Hepatocyte (in vitro differentiated cells): Measurements from ENCODE around the gene RNASE1. TPM values are rescaled to one million over a fixed set of nuclear protein-coding genes. Genes with fewer than 3 reads are reported as not detected.
A peak's percentile ranks its signal among the peaks of the same experiment; 100 is the strongest.

Experiments
- DNase-seq: peaks from one replicate; pipeline ENCODE4 v3.0.0-alpha.2; 2016; ENCODE audit warnings: low spot score
- H2AFZ ChIP-seq: fragments of 200-600 bp; sonication (generic); 2 replicates; pipeline ENCODE4 v1.6.0; 2016; ENCODE audit warnings: antibody characterized with exemption, mild to moderate bottlenecking
- H3K27ac ChIP-seq: fragments of 200-600 bp; sonication (generic); 2 replicates; pipeline ENCODE4 v1.5.1; 2016; ENCODE audit warnings: mild to moderate bottlenecking
- H3K27me3 ChIP-seq: fragments of 200-600 bp; sonication (generic); 2 replicates; pipeline ENCODE4 v1.6.1; 2016
- H3K36me3 ChIP-seq: fragments of 200-600 bp; sonication (generic); replicated peaks from 2 replicates; pipeline ENCODE4 v1.5.1; 2016; ENCODE audit warnings: low read depth; ENCODE audit not compliant: insufficient read depth
- H3K4me1 ChIP-seq: fragments of 200-600 bp; sonication (generic); 2 replicates; pipeline ENCODE4 v1.5.1; 2016; ENCODE audit warnings: mild to moderate bottlenecking, moderate library complexity; ENCODE audit not compliant: insufficient read depth
- H3K4me2 ChIP-seq: fragments of 200-600 bp; sonication (generic); 2 replicates; pipeline ENCODE4 v1.6.0; 2016
- H3K4me3 ChIP-seq: fragments of 200-600 bp; sonication (generic); 2 replicates; pipeline ENCODE4 v1.5.1; 2016; ENCODE audit warnings: mild to moderate bottlenecking
- H3K79me2 ChIP-seq: fragments of 200-600 bp; sonication (generic); 2 replicates; pipeline ENCODE4 v1.6.0; 2017; ENCODE audit warnings: mild to moderate bottlenecking
- H3K9me2 ChIP-seq: fragments of 200-600 bp; sonication (generic); replicated peaks from 2 replicates; pipeline ENCODE4 v1.6.0; 2017; ENCODE audit warnings: mild to moderate bottlenecking; ENCODE audit not compliant: insufficient read depth
- H3K9me3 ChIP-seq: fragments of 200-600 bp; sonication (generic); 2 replicates; pipeline ENCODE4 v1.5.1; 2016; ENCODE audit warnings: low read depth, mild to moderate bottlenecking
- H4K20me1 ChIP-seq: fragments of 200-600 bp; sonication (generic); 2 replicates; pipeline ENCODE4 v1.6.0; 2016; ENCODE audit warnings: mild to moderate bottlenecking; ENCODE audit not compliant: insufficient read depth, poor library complexity, severe bottlenecking
- EZH2 ChIP-seq: fragments of 200-600 bp; sonication (generic); IDR thresholded peaks from 2 replicates; pipeline ENCODE4 v1.6.1; 2016; ENCODE audit warnings: antibody characterized with exemption, mild to moderate bottlenecking, borderline replicate concordance
- EZH2phosphoT487 ChIP-seq: fragments of 200-600 bp; sonication (generic); IDR thresholded peaks from one replicate; pipeline ENCODE4 v1.6.1; 2018; ENCODE audit warnings: antibody characterized with exemption, mild to moderate bottlenecking, low read depth, moderate library complexity; ENCODE audit not compliant: unreplicated experiment, severe bottlenecking
- WGBS: methylation state at CpG from one replicate; pipeline ENCODE4 v1.1.6; 2016; ENCODE audit warnings: low lambda C conversion rate; ENCODE audit errors: missing lambda C conversion rate; 5-methylcytosine and 5-hydroxymethylcytosine counted together
- polyA plus RNA-seq: library from polyadenylated mRNA; unstranded; fragments of >200 nt; fragmentation: Nextera tagmentation; extraction: Ambion mirVana; gene quantifications from 2 replicates; pipeline ENCODE4 v1.2.1, GENCODE V29; 2016
- total RNA-seq: library from RNA; depleted of rRNA; stranded (reverse); fragments of >200 nt; gene quantifications from 2 replicates; pipeline ENCODE4 v1.2.3, GENCODE V29; 2014
- TF ChIP-seq, protein P1 (sequence below): fragments of 200-600 bp; sonication (generic); IDR thresholded peaks from 2 replicates; pipeline ENCODE4 v1.5.1; 2016; ENCODE audit warnings: antibody characterized with exemption, mild to moderate bottlenecking; ENCODE audit not compliant: poor library complexity

Gene RNASE1
- 61.0 and 84.5 TPM in 2 replicates for total RNA-seq
- polyA plus RNA-seq = 108 and 135 TPM in 2 replicates

DNA sequence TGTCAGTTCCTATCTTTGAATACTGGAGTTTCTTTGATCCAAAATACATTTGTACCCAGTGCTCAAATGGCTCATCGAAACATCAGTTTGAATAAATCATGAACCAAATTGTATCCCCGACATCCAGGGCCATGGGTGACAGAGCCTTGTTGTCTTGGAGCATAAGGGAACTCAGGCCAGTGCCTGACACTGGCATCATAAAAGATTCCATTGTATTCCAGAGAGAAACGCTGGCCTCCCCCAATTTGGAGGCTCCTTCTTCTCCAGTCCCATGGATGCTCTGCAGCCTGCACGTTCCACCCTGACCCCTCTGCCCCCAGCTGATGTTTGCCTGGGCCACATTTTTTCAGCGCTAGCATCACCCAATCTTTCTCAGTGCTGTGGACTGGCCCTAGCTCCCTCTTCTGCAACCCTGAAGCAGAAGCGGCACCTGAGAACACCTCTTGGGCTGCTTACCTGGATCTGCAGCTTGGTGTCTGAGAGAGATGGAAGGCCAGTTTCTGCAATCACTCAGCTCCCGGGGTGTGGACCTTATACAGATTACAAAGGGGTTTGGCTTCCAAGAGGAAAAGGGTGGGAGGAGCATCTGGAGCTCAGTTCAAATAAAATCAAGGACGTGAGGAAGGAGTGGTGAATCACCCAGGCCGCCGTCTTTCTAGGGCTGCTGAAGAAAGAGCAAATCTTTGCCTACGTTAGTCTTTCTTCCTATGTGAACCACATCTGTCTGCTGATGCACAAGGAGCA lies at the start of gene RNASE1:
TSS of gene RNASE1 (minus strand) at position 504 of the 744 bp plus-strand sequence. CDS start 776 bp downstream, outside the sequence.
- DNase-seq = peak; percentile 81
- 59% methylated on average over 11 of the region's 11 CpGs for WGBS
- peak within 1 kb of the TSS; percentile 26 for H3K4me2 ChIP-seq
- peaks cover 19% of the 10 kb centered on the region for H3K4me1 ChIP-seq
- TF ChIP-seq EZH2phosphoT487 (no peak), EZH2 (no peak)
- TF ChIP-seq, protein P1, sequence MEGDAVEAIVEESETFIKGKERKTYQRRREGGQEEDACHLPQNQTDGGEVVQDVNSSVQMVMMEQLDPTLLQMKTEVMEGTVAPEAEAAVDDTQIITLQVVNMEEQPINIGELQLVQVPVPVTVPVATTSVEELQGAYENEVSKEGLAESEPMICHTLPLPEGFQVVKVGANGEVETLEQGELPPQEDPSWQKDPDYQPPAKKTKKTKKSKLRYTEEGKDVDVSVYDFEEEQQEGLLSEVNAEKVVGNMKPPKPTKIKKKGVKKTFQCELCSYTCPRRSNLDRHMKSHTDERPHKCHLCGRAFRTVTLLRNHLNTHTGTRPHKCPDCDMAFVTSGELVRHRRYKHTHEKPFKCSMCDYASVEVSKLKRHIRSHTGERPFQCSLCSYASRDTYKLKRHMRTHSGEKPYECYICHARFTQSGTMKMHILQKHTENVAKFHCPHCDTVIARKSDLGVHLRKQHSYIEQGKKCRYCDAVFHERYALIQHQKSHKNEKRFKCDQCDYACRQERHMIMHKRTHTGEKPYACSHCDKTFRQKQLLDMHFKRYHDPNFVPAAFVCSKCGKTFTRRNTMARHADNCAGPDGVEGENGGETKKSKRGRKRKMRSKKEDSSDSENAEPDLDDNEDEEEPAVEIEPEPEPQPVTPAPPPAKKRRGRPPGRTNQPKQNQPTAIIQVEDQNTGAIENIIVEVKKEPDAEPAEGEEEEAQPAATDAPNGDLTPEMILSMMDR = no peak
- H3K36me3 ChIP-seq = no peaks in the 10 kb centered on the region
- H3K4me3 ChIP-seq = no peak within 1 kb of the TSS
- no peak within 1 kb of the TSS for H2AFZ ChIP-seq
- no peaks in the 10 kb centered on the region for H3K9me3 ChIP-seq
- no peaks in the 10 kb centered on the region for H4K20me1 ChIP-seq
- H3K9me2 ChIP-seq = no peaks in the 10 kb centered on the region
- H3K27ac ChIP-seq = peak within 1 kb of the TSS; percentile 76
- no peaks in the 10 kb centered on the region for H3K27me3 ChIP-seq
- H3K79me2 ChIP-seq = no peaks in the 10 kb centered on the region

DNA sequence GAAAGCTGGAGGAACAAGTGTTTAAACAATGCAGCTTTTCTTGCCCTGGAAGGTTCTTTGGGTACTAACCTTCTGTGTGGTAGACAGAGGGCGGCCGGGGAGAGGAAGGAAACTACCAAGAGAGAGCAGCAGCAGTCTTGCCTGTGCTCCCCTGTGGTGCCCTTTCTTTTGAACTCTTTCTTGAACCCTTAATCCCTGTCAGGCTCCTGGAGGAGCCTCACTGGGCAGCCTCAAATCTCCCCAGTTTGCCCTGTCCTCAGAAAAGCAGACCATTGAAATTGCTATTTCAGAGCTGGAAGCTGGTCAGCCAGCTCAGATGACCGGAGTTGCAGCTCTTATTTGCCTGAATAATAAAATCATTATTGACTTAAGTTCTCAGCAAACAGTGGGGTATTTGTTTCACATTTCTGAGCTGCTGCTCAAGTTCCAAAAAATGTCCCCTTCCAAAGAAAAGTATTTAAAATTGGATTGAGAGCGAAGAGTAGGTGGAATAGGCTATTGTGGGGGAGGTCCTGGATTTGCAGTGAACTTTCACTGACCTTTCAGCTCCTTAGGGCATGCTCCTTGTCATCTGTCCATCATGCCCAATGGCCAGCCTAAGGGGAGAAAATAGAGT lies 46.4 kb upstream of the RNASE1 start:
- H3K27me3 ChIP-seq = no peaks in the 10 kb centered on the region
- no peaks in the 10 kb centered on the region for H3K36me3 ChIP-seq
- 32% methylated on average over 4 of the region's 4 CpGs for WGBS
- no peak for DNase-seq
- peaks cover 8% of the 10 kb centered on the region for H3K4me1 ChIP-seq
- H2AFZ ChIP-seq = no peak overlapping the region
- no peaks in the 10 kb centered on the region for H4K20me1 ChIP-seq
- H3K9me3 ChIP-seq = no peaks in the 10 kb centered on the region
- TF ChIP-seq, protein P1 = no peak
- TF ChIP-seq EZH2 (no peak), EZH2phosphoT487 (no peak)
- no peaks in the 10 kb centered on the region for H3K79me2 ChIP-seq
- no peak overlapping the region for H3K4me3 ChIP-seq
- peak overlapping the region; percentile 55 for H3K4me2 ChIP-seq
- H3K9me2 ChIP-seq = no peaks in the 10 kb centered on the region
- peak overlapping the region; percentile 73 for H3K27ac ChIP-seq

DNA sequence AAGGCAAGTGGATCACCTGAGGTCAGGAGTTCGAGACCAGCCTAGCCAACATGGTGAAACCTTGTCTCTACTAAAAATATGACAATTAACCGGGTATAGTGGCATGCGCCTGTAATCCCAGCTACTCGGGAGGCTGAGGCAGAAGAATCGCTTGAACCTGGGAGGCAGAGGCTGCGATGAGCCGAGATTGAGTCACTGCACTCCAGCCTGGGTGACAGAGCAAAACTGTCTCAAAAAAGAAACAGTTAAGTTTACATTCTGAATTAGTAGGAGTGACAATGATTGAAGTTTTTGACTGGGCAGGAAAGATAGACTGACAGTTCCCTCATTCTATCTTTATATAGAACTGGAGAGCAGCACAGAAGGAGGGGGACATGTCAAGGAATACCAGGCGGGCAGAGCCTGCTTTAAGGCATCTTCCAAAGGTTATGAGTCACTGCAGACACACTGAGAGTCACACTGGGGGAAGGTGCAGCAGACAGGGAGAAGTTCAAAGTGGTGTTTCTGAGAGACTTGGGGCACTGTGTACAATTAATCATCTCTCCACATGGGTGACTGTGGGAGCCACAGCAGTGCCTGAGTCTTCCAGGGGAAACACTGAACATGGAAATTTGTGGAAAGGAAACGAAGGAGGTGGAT lies 45.8 kb upstream of the RNASE1 start:
- peak; percentile 41 for DNase-seq
- Histone ChIP-seq H3K9me2 (no peaks in the 10 kb centered on the region), H2AFZ (no peak overlapping the region), H3K4me2 (peak overlapping the region; percentile 55), H3K27ac (peak overlapping the region; percentile 73), H3K4me1 (peaks cover 8% of the 10 kb centered on the region), H3K79me2 (no peaks in the 10 kb centered on the region), H4K20me1 (no peaks in the 10 kb centered on the region), H3K27me3 (no peaks in the 10 kb centered on the region), H3K36me3 (no peaks in the 10 kb centered on the region), H3K4me3 (no peak overlapping the region), H3K9me3 (no peaks in the 10 kb centered on the region)
- WGBS = 72% methylated on average over 9 of the region's 9 CpGs
- TF ChIP-seq EZH2phosphoT487 (no peak), EZH2 (no peak)
- TF ChIP-seq, protein P1 = no peak
